HG03378 (cell line): Measurements from ENCODE around the gene CERK.
"Not testable (repeated sequence)": the region's sequence is repeated elsewhere in the genome, so short reads cannot be mapped to it uniquely, and the experiment has no call there.

ENCODE experiments used
- ATAC-seq: cut with Tn5 transposase; IDR thresholded peaks from one replicate; pipeline ENCODE4 v1.9.1; 2021; ENCODE audit warnings: mild to moderate bottlenecking, moderate library complexity; ENCODE audit not compliant: unreplicated experiment

The CERK gene

GRCh38 chr22:46734213-46734722 is 3.8 kb downstream of the CERK start:
- not testable (repeated sequence) for ATAC-seq

DNA sequence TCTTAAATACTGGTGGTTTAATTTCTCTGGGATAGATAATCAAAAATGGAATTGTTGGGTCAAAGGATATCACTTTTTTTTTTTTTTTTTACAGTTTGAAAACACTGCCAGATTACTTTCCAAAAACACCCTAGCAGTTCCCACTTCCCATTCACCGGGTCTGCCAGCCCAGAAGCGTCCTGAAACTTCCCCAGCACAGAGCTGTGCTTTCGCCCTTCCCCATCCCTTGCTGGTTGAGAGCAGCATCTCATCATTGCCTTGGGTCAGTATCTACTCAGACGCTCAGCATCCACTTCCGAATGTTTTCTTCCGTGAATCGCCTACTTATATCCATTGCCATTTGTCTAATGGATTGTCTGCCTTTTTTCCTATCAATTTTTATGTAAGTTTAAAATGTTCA is 5.5 kb downstream of the CERK start:
- no peak for ATAC-seq

DNA sequence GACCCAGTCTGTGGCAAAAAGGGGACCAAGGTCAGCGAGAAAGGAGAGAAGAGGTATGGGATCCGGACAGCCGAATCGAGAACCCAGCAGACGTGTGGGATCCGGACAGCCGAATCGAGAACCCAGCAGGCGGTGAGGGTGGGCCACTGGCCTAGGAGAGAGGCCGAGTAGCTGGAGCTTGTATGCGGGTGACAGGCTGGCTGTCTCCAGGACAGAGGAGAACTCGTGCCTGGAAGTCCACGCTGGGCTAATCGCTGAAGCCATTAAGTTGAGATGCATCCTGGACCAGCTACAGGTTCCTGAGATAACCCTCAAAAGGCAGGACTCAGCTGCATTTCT is 6.0 kb downstream of the CERK start:
- no peak for ATAC-seq

DNA sequence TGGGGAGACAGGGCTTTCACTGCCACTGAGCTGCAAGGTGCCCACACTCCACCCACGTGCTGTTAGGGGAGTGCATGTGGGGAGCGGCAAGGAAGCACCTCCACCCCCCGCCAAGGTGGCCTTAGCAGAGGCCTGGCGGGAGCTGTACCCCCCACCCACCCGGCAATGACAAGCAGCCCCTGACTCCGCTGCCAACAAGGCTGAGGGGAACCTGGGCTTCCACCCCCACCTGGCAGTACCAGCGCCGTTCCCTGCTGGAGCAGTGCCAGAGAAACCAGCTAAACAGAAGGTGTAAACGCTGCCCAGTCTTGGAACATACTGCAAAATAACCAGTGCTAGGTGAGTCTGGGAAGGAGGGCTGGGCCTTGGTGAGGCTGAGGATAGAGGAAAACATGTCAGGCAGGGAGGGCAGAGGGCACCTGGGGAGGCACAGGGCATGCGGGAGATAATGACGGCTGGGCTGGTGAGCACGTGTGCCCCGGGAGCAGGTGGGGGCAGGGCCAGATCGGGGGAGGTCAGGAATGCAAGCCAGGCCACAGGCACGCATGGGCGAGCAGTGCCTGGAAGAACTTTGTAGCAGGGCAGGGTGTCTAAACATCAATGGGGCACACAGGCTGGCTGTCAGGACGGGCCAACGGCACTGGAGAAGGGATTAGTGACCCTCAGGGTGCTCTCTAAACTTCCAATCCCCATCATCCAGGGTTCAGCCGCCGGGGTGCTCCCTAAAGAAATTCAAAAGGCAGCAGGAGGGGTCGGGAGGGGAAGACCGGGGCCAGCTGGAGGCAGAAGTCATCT is 6.6 kb downstream of the CERK start:
- ATAC-seq: no peak

- no peak for ATAC-seq
Measured at GRCh38 chr22:46730568-46731245, 7.3 kb downstream of the CERK start.

- ATAC-seq: no peak
Measured at GRCh38 chr22:46728470-46728869, 9.6 kb downstream of the CERK start.

GRCh38 chr22:46727813-46728364 is 10.2 kb downstream of the CERK start:
- ATAC-seq: no peak

DNA sequence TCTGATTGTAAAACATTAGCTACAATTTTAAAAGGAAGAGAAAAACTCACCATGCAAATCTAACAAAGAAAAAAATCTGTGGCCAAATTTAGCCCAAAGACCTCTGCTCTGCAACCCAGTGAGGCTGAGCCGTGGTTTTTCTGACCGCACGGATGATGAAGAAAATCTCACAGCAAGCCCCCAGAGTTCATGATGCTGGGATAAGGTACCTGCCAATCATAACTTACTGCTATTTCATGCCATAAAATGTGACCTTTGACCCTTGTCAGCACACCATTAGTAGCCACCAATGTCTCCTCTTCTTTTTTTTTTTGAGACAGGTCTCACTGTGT is 11.1 kb downstream of the CERK start:
- ATAC-seq: no peak

DNA sequence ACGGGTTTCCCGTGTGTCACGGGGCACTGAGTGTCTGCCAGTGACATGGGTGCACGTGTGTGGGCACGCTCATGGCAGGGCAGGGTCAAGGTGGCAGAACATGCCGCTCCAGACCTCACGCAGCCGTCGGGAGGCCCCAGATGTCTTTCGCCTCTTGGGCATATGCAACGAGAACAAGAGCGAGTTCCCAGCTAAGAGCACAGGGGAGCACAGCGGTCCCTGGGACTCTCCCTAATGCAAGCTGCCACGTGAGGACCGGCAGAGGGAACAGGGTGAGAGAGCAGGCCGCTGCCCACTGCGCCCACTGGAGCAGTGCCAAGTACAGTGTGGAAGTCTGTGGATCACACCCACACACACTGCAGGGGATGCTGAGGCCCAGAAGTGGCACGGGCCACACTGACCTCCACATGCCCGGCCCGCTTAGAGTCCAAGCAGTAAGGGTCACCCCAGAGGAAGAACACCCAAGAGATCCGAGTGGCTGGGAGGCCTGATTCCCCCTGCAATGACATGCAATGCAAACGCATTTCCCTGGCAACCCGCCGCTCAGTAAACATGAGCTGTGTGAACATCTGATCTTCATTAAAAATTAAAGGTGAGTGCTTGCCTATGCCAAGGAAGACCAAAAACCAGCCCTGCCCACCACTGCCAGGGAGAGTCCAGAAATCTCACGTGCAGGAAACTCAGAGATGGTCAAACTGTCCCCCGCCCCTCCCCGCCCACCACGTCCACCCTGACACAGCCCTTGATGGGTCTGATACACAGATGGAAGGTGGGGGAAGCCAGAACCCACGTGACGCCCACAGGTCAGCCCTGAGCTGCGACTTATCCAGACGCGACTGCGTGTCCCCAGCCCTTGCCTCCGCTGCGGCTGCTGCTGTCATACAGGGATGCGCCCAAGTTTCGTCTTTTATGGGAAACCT is 11.7 kb downstream of the CERK start:
- ATAC-seq: no peak

GRCh38 chr22:46725096-46725495 is 13.0 kb downstream of the CERK start:
- no peak for ATAC-seq

- ATAC-seq: no peak
Measured at GRCh38 chr22:46723882-46724281, 14.2 kb downstream of the CERK start.

- ATAC-seq: no peak
Measured at GRCh38 chr22:46721501-46722085, 16.5 kb downstream of the CERK start.

GRCh38 chr22:46719921-46720320 is 18.1 kb downstream of the CERK start:
- no peak for ATAC-seq

DNA sequence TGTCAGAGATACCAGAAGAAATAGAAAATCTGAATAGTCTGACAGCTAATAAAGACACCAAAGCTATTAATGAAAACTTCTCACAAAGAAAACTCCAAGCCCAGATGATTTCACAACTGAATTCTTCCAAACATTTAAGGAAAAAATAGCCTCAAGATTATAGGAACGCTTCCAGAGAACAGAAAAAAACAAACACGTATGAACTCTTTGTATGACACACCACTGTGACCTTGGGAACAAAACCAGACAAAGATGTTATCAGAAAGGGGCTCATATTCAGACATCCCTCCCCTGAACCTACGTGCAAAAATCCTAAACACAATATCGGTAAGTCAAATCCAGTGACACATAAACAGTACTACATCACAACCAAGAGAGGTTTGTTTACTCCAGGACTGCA is 23.5 kb downstream of the CERK start:
- ATAC-seq: no peak

GRCh38 chr22:46712288-46712687 is 25.8 kb downstream of the CERK start:
- no peak for ATAC-seq

GRCh38 chr22:46710806-46711205 is 27.2 kb downstream of the CERK start:
- ATAC-seq: no peak

- ATAC-seq: no peak
Measured at GRCh38 chr22:46708766-46709330, 29.2 kb downstream of the CERK start.

DNA sequence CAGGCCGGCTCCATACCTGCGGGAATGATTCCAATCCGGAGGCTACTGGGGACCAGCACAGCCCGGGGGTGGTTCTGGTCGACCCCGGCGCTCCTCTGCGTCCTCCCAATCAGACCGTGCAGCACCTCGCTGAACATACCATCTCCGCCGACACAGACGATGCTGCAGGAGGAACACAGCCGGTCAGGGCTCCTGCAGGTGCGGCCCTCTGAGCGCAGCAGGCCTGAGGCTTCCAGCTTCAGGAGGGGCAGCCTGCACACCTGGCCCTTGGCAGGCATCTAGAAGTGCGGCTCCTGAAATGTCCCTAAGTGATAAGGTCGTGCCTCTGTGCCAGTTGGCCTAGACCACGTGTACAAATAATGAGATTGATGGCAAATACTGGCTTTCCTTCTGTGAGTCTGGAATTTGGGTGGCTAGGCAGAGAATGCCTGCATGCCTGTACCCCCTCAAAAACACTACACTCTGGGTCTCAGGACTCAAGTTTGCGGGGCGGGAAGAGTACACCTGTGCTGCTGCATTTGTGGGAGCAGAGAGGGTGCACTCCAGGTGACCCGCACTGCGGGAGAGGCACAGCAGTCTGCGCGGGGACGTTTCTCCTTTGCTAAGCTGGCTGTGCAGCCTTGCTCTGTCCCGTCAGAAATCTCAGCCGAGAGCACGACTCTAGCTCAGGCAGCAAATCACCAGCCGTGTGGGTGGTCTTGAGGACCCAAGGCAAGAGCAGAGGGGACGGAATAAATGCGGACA is 30.1 kb downstream of the CERK start:
- no peak for ATAC-seq

- ATAC-seq: no peak
Measured at GRCh38 chr22:46707305-46707704, 30.7 kb downstream of the CERK start.

GRCh38 chr22:46706060-46706459 is 32.0 kb downstream of the CERK start:
- ATAC-seq: no peak
